Stimulated activated CD4-positive, alpha-beta T cell treated with anti-CD3 and anti-CD28 coated beads, Interleukin-1b, Interleukin-23, amount 100 ng/mL, for 24 hours (primary cell): ENCODE results near the gene TNC.
"Not testable (repeated sequence)": the region's sequence is repeated elsewhere in the genome, so short reads cannot be mapped to it uniquely, and the experiment has no call there.

Source experiments
- DNase-seq, 4 experiments: peaks; one replicate each; pipeline ENCODE4 v3.0.0-alpha.2; 2020; ENCODE audit warnings: low read depth in 4 of 4, low spot score in 1 of 4

TNC gene

DNA sequence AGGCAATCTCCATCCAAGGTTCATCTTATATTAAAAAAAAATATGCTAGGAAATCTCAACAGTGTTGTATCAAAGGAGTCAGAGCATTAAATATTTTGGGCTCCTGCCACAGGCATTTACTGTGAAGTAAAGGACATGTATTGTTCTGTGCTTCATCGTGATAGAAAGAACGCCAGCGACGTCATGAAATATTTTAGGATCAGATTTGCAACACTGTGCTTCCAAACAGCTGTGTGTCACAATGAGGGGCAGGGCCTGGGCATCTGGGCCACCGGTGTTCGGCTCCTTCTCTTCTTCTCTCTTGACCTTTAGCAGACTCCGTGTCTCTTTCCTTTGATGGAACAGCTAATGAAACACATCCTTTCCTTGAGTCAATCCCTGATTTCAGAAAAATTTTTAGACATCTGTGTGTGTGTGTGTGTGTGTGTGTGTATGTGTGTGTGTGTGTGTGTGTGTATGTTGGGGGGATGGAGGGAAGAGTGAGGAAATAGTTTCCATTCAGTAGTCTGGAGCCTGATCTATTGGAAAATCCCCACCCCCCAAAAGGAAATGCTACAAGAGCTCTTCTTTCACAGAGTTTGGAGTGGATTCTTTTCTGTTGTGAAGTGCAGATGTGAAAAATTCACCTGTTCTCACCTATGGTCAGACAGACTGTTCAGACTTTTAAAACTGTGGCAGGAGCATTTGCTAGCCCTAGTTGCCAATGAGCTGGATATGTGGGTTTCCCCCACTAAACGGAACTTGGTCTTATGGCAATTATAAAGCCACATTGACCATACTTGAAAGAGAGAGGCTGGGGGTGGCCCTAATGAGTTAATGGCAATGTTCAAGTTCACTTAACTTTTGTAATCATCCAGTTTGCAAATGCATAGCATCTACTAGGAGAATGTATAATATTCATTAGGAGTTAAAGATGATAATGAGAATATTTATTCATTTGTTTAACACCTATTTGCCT, 18.1 kb upstream of the TNC start:
- DNase-seq: no peak

DNA sequence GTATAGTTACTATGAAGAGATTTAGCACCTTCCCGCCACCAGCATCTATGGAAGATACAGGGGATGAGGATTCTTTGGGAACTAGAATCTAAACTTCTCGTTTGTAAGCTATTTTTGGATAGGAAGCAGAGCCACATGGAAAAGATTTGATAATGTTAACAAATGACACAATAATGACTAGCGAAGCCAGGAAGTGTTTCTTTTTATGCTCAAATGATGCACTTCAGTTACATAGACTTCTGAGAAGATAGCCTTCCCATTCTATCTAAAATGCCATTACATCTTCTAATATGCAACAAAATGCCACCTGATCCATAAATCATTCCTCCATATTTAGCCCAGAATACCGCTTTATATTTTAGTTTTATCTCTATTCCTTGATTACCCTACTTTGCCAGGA, 17.0 kb upstream of the TNC start:
- no peak for DNase-seq

GRCh38 chr9:115133649-115134048, 15.7 kb upstream of the TNC start:
- DNase-seq: no peak

- DNase-seq: no peak
Measured at GRCh38 chr9:115132648-115133047, 14.7 kb upstream of the TNC start.

DNA sequence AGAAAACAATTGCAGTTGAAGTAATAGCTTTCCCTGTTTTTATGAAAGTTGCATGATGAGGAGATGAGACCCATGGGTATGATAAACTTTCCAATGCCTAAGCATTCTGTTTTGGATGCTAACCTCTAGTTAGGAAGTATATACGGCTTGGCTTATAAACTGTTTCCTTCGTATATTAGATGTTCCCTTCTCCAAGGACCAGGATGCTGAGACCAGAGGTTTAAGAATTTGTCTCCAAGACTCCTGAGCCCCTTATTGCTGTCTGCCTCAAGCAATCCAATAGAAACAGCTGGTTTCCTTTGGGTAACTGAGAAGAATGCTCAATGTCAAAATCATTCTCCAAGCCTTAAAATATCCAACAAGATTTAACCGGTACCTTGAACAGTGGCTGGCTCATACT, 12.2 kb upstream of the TNC start:
- no peak for DNase-seq

DNA sequence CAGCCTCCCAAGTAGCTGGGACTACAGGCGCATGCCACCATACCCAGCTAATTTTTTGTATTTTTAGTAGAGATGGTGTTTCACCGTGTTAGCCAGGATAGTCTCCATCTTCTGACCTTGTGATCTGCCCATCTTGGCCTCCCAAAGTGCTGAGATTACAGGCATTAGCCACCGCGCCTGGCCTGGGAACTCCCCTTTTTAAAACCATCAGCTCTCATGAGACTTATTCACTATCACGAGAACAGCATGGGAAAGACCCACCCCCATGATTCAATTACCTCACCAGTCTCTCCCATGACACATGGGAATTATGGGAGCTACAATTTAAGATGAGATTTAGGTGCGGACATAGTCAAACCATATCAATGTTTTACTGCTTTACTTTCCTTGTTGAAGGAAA, 10.8 kb upstream of the TNC start:
- DNase-seq: not testable (repeated sequence)

DNA sequence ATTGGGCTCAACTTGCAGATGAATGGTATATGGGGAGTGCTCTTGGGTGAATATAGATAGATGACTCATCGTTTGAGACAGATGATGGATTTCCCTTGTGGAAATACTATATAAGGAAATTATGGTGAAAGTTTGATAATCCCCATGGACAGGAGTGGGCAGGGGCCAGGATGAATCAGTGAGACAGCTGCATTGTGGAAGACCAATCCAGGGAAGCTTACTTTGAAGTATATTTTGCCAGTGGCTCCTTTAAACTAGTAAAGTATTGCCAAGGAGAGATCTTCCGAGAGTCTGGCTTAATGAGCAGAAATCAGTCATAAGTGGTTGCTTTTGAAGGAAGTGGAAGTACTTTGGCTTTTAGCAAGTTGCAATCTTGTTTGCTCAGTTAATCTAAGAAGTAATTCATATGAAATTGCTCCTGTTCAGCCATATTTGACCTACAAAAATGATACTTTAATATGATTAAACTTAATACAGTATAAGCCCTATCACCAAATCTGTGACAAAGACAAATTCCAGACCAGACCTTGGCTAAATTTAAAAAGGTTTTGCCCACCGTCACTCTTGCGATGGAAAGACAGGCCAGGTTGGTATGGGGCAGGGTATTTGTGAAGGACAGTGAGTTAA, 9.3 kb upstream of the TNC start:
- DNase-seq: no peak

- DNase-seq: no peak
Measured at GRCh38 chr9:115126404-115126803, 8.4 kb upstream of the TNC start.

- no peak for DNase-seq
Measured at GRCh38 chr9:115122937-115123336, 5.0 kb upstream of the TNC start.

DNA sequence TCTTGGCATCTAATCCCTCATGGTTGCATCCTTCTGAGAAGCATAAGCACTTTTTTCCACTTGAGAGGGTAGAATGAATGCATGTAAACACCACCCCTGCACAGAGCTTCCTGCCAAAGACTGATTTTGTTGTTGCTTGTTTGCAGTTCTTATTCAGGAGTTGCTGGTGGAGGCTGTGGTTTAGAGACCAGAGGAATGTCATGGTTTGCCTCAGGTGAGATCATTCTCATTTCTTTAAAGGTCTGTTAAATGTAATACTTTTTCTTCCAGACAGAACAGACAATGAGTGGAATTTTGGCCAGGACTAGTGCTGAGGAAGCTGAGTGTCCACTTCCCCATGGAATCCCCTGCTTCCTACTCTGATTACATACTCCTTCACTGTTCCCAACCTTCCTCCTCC, 3.2 kb upstream of the TNC start:
- no peak for DNase-seq

DNA sequence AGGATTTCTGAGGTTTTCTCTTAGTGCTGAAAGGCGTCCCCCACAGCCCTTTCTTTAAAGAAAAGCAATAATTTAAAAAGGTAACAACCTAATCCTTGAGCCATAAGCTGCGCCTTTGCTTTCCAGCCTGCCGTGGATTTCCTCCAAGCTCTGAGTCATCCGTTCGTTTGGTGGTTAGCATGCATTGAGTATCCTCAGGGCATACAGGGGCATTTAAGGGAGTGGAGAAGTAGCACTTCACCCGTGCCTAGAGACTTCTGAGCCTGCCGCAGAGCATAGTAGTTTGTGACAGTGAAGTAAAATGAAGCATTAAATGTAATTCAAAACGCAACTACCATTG, 892 bp upstream of the TNC start:
- DNase-seq: no peak

GRCh38 chr9:115116421-115117284, 1.3 kb downstream of the TNC start:
- no peak for DNase-seq

GRCh38 chr9:115115924-115116323, 2.0 kb downstream of the TNC start:
- DNase-seq: no peak

GRCh38 chr9:115115117-115115880, 2.7 kb downstream of the TNC start:
- no peak for DNase-seq

DNA sequence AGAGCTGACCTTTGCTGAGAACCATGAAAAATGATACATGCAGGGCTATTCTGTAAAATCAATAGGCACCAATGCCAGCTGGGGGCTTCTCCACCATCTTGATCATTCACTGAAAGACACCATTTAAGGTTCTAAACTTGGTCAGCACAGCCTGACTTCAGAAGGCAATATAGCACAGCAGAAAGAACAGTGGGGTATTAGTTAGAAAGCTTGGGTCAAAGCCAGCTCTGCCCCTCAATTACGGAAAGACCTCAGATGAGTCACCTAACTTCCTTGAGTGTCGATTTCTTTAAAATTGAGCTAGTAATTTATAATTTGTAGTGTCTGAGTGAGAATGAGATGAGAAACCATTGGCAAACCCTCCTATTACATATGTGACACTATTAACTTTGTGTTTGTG, 3.4 kb downstream of the TNC start:
- no peak for DNase-seq

GRCh38 chr9:115114084-115114483, 3.9 kb downstream of the TNC start:
- DNase-seq: no peak

DNA sequence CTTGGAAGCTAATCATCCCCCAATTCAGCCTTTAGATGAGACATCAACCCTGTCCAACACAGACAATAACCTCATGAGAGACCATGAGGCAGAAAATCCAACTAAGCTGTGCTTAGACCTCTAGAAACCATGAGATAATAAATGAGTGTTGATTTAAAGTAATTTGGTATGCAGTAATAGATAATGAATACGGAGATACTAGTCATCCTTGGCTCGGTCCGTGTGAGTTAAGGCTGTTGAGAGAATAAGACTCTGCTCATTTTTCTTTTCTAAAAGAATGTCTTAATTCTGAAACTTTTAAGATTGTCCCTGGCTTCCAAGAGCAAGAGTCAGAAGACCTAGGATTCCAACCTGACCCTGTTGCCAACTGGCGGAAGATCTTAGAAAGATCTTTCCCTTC, 6.1 kb downstream of the TNC start:
- DNase-seq: no peak

DNA sequence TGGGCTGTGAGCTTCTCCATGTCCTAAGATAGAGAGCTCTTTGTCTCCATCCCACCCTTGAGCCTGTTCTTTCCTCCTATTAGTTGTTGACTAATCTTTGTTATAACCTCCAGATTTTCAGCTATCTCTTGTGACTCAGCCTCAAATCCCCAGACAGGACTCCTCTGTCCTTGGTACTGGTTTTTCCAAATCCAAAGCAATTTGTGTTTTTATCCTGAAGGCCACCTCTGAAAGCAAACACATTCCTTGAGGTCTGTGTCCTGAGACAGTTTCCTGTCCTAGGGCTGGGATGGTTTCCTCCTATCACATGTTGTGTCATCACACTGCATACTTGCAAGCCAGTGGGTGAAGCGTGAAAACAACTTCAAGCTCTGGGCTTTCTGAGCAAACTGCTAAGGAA, 8.5 kb downstream of the TNC start:
- DNase-seq: no peak

- no peak for DNase-seq
Measured at GRCh38 chr9:115107701-115108100, 10.3 kb downstream of the TNC start.

DNA sequence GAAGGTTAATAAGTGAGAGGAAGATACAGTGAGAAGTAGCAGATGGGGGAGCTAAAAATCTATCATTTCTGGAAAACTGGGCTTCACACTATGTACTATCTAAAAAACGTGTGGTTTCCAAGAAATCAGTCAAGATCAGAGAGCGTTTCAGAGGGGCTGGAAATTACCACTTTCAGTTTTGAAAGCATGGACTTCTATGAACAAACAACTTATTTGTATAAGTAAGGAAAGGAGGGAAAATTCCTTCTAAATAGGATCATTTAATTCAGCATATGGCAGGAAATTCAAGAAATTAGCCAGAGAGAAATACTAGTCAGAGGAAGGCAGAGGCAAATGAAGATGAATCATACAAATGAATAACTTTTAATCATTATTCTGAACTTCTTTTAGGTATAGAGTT, 11.3 kb downstream of the TNC start:
- DNase-seq: no peak

- DNase-seq: no peak
Measured at GRCh38 chr9:115106001-115106400, 12.0 kb downstream of the TNC start.
